HUDEP-2 (cell line): ENCODE data around the gene KLHL26.
A peak's percentile ranks its signal among the peaks of the same experiment; 100 is the strongest.

Source experiments
- DNase-seq, 76 experiments: peaks; one replicate each; lab custom pipeline; 2025; ENCODE audit not compliant: unreplicated experiment in 76 of 76; lab: John Stamatoyannopoulos, UW

The KLHL26 gene

DNA sequence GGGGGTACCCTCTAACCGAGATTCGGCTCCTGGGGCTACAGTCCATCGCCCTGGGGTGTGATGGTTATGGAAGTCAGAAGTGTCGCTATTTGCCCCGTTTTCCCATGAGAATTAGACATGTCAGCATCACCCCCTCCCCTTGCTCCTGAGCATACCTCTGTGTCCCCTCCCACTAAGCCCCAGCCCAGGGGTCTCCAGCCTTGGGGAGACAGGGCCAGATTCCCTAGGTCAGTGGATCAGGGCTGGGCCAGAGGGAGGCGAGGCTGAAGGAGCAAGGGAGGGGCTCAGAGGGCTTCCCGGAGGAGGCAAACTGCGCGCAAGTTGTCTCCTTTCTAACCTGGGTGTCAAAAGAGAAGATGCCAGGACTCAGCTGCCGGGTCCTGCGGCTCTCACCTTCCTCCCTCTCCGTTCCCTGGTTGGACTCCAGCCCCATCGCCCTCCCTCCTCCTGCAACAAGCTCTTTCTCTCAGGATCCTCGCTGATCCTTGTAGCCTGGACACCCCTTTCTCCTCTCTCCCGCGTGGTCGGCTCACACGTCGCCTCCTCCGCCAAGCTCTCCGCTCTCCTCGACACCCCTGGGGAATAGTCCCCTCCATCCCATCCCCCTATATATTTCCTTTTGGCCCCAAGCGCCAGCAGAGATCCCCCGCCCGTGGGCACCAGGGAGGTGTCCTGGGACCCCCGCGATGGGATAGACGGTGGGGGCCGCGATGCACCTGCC is 24.6 kb upstream of the KLHL26 start:
- DNase-seq = no peak

DNA sequence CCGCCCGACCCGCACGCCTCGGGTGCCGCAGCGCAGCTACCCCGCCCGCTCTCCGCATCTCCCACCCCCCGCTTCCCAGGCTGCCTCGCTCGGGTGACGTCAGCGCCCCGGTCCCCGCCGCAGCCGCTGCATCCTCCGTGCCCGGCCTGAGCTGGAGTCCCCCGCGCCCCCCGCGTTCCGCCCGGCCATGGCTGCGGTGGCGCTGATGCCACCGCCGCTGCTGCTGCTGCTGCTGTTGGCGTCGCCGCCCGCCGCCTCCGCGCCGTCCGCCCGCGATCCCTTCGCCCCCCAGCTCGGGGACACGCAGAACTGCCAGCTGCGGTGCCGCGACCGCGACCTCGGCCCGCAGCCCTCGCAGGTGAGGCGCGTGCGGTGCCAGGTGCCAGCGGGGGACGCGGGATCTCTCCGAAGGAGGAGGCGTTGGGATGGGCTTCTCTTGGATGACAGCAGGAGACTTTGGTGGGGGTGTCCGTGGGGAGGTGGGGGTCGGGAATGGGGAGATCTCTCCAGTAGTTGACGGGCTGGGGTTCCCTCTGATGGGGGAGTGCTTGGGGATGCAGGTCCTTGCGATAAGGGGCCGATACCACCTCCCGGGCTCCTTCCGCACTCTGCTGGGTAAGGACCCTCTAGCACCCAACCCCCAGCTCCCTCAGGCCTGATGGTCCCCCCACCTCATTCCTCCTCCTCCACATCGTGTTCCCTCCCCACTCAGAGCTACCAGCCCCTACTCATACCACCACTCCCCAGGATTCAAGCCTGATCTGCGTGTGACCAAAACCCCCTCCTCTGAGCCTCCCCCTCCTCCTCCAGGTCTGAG is 23.8 kb upstream of the KLHL26 start, which contains the start of gene TMEM59L:
TMEM59L (plus strand) TSS at position 99 of the 817 bp plus-strand sequence; CDS start at position 188, 89 bp downstream.
- DNase-seq = no peak

DNA sequence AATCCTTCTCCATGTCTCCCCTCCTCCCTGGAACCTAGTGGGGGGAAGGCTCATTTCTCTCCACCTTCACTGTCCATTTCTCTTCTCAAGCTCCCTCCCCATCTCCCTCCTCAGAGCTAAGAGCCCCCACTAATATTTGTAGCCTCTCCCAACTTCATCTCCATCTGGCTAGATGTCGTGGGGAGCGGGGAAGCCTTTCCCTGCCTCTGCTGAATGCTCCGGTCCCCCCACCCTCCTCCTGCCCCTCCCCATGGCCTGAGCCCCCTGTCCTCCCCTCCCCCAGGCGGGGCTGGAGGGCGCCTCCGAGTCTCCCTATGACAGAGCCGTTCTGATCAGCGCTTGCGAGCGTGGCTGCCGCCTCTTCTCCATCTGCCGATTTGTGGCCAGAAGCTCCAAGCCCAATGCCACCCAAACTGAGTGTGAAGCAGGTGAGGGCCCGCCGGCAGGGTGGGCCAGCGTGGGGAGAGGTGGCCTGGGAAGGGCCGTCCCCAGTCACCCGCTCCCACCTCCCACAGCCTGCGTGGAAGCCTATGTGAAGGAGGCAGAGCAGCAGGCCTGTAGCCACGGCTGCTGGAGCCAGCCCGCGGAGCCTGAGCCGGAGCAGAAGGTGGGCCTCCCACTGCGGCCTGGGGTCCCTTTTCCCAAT is 23.1 kb upstream of the KLHL26 start:
- no peak for DNase-seq

DNA sequence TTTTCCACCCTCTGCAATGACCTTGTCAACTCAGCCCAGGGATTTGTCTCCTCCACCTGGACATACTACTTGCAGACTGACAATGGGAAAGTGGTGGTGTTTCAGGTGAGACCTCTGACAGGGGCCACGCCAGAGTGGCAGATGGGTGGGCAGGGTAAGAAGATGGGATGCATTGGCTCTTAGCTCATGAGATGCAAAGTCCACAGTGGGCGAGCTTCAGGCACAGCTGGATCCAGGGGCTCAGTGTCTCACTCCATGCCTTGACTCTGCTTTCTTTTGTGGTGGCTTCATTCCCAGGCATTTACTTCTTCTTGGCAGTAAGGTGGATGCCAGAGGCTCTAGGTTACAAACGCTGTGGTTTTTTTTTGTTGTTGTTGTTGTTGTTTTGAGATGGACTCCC is 20.8 kb upstream of the KLHL26 start:
- no peak for DNase-seq

DNA sequence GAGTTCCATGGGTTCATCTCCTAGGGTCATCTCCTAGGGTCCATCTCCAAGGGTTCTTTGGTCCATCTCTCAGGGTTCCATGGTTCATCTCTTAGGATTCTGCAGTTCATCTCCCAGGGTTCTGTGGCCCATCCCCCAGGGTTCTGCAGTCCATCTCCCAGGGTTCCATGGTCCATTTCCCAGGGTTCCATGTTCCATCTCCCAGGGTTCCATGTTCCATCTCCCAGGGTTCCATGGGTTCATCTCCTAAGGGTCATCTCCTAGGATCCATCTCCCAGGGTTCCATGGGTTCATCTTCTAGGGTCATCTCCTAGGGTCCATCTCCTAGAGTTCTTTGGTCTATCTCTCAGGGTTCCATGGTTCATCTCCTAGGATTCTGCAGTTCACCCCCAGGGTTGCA is 19.3 kb upstream of the KLHL26 start:
- no peak for DNase-seq

DNA sequence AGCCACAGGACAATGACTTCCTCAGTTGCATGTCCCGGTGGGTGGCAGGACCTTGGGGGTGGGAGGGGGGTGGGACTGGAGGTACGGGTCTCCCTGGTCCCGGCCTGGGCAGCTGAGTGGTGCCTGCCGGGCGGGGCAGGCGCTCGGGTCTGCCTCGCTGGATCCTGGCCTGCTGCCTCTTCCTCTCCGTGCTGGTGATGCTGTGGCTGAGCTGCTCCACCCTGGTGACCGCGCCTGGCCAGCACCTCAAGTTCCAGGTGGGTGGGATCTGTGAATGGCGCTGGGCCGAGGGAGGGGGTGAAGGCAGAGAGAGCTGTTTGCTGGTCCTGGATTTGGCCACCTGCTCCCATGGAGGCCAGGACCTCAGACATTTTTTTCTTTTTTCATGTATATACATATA is 18.6 kb upstream of the KLHL26 start:
- DNase-seq = no peak

DNA sequence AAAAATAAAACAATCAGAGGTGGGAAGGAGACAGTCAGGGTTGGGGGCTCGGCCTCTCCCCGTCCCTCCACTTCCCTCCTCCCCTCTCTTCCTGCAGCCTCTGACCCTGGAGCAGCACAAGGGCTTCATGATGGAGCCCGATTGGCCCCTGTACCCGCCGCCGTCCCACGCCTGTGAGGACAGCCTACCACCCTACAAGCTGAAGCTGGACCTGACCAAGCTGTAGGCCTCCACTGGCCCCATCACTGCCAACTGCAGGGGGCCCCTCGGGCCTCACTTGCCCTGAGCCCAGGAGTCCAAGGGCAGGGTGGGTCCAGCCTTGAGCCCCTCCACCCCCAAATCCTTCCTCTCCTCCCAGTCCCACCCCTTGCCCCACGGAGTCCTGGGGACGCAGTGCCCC is 16.5 kb upstream of the KLHL26 start:
- no peak for DNase-seq

DNA sequence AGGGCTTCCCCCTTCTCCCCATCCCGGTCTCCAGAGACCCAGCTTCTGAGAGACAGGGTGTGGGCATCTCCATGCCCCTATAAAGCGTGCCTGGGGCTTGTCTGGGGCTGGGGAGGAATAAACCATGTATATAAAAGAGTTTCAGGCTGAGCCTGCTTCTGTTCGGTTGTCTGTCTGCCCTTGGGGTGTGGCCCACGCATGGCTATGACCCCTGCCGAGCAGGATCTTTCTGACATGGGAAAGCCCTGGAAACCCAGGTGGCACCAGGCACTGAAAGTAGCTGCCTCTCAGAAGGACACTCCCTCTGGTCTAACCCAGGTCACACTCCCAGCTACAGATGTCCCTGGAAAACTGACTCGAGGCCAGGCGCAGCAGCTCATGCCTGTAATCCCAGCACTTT is 15.9 kb upstream of the KLHL26 start:
- no peak for DNase-seq

DNA sequence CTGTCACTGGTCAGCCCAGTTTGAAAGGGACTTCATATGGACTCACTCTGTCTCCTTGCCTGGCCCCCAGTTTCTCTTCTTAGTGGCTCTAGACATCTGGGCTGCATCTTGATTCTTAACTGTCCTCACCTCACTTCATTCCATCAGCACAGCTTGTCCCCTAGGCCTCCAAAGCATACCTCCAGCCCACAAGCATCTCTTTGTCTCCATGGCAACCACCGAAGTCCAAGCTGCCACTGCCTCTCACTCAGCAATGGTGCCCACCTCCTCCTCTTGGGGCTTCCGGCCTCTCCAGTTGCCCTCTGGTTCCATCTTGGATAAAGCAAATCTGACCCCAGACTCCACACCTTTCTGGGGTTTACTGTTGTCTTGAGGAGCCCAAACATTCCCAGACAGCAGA is 9.9 kb upstream of the KLHL26 start:
- no peak for DNase-seq

DNA sequence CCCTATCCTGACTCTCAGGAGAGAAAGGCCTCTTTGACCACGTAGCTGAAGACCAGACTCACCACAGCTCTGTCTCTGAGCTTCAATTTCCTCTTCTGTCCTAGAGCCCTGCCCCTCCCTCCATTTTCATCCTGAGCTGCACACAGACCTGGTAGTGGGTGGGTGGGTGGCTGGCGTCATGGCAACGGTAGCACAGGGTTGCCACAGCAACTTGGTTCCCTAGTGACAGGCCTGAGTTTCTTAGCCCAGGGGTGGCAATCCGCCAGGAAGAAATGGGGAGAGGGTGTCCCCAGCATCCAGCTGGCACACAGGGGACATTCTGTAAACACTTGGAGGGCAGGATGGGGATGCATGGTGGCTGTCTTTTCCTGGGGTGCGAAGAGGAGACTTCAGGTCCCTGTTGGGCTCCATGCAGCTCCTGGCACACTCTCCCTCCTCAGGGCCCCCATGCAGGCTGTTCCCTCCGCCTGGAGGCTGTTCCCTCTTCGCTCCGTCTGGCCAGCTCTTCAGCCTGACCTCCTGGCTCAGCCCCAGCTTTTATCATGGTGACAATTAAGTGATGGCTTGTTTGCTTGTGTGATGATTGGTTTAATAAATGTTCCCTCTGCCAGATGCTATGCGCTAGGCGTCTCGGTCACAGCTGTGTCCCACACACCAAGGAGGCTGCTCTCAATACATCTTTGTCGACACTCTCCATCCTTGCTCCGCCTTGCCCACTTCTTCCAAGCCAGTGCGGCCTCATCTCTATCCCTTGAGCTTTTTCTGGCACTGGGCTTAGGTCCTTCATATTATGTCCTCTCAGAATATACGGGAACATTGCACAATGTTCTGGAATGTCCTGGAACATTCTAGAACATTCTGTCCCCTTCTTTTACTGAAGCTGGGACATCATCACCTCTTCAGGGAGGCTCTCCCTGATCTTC is 7.4 kb upstream of the KLHL26 start:
- no peak for DNase-seq

DNA sequence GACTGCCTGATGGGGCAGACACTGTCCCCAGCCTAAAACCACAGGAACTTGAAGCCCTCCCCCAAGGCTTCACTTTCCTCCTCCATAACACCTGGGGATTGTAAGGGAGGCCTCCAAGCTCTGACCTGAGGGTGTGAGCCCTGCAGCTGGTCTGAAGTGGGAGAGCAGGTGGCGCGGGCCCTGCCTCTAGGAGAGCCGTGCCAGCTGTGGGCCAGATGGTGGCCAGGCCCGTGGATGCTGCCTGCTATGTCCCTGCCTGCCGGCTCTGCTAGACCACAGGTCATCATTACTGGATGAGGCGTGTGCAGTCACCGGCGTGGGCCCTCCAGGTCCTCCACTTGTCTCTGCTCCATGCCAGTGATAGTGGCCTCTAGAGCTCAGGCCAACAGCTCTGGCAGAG is 3.5 kb upstream of the KLHL26 start:
- no peak for DNase-seq

DNA sequence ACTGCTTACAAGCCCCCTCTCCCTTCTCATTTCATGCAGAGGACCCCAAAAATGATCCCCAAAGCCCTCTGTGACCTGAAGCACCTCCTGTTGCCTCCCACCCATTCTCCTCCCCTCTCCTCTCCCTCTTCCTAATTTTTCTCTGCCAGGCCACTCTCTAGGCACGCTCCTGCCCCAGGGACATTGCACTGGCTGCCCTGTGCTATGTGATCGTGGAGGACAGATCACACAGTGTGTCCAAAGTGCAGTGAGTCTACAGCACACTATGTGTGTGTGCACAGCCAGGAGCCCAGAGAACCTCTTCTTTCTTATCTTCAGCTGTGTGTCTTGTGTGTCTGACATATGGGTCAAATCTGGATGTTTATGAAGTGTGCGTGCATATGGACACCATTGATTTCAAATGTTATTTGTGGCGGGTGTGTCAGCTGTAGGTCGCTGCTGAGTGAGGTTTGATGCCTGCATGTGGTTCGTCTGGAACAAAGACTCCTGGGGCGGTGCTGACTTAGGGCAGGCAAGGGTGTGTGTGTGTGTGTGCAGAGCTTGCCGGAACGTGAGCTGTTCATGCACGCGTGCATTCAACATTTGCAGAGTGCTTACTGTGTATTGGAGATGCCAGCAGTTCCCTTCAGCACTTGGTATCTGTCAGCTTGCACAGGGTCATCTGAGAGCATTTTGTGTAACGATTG is 2.1 kb upstream of the KLHL26 start:
- peak in 3 of 76 experiments; percentile 11 to 40 (median 17) for DNase-seq

DNA sequence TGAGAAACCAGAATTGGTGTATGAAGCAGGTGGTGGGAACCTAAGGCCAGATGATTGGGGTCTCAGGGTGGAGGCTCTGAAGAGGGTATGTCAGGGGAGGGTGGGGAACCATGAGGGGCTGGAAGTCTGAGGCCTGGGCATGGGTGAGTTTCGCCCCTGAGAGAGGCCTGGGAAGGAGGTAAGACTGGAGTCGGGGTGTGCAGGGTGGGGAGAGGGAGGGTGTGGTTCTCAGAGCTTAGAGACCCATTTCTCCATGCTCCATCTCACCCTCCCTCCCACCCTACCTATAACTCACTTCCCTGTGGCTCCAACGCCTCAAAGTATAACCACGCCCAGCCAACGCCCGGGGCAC is 1.0 kb upstream of the KLHL26 start:
- no peak for DNase-seq

DNA sequence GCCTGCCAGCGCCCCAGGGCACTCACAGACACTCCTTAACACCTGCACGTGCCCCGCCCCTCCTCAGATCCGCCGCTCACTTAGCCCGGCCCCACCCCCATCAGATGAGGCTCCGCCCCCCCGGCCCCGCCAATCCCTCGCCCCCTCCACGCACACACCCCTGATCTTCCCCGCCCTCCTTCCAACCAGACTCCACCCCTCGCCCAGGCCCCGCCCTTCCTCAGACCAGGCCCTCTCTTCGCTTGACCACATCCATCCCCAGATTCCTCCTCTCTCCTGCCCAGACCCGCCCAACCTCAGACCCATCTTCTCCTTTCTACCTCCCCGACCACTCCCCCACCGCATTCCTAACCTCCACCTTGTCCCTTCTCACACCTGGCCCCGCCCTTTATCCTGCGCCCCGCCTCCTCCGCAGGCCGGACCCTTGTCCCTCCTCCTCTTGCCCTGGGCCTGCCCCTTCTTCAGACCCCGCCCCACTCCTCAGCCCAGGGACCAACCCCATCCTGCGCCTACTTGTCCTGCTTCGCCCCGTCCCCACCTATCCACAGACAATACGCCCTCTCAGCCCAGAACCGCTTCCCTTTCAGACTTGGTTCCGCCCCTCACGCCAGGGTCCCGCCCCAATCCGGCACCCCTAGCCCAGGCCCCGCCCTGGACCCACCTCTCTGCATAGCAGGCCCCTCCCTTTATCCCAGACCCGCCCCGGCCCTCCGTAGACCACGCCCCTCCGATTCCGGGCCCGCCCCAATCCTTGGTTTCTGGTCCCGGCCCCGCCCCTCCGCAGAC is 452 bp upstream of the KLHL26 start:
- peak; percentile 79 to 100 (median 98) for DNase-seq

DNA sequence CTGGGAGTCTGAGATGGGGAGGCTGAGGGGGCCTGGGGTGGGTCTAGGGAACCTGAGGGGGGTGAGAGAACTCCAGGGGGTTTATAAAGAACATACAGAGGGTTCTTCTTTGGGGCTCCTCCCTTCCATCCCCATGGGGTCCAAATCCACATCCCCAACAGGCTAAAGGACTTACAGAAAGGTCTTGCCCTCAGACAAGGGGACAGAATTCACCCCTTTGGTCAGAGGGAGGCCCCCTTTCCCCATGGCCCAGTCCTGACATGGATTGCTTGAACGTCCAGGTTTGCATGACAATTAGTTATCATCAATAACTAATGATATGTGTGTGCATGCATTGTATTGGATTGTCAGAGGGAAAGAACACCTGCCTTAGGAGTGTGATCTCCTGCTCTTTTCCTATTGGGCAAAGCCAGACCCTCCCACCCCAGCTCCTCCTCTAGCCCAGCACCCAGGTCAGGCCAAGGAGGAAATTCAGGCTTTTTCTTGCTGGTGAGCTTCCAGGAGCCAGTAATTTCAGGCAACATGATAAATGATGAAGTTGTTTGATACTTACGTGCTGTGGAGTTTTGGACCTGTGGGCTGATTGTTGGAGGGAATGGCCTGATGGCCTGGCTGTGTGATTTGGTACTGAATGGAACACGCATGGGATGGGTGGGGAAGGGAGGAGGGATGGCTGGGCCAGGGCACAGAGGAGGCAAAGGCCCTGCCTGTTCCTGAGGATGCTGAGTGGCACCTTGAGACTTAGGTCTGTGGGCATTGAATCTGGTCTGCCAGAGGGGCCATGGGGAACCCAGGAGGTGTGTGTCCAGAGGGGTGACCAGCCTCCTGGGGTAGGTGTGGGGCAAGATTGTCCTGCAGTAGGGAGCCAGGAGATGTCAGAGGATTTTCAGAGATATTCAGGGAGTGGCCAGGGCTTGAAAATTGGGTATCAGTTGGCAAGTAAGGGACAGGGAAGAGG is 1.1 kb downstream of the KLHL26 start:
- DNase-seq = peak in 4 of 76 experiments; percentile 12 to 34 (median 17)

DNA sequence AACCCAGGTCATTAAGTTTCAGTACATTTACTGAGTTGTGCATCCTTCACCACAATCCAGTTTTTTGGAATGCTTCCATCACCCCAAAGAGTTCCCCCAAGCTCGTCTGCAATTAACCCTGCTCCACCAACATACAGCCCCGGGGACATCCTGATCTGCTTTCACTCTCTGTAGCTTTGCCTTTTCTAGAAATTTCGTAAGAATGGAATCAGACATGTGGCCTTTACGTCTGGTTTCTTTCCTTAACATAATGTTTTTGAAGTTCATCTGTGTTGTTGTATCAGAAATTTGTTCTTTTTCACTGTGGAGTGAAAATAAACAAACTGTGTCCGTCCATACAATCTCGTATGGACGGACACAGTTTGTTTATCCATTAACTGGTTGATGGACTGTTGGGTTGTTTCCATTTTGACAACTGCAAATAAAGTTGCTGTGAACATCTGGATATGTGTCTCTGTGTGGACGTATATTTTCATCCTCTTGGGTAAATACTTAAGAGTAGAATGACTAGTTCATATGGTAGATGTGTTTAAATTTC is 2.9 kb downstream of the KLHL26 start:
- DNase-seq = no peak

DNA sequence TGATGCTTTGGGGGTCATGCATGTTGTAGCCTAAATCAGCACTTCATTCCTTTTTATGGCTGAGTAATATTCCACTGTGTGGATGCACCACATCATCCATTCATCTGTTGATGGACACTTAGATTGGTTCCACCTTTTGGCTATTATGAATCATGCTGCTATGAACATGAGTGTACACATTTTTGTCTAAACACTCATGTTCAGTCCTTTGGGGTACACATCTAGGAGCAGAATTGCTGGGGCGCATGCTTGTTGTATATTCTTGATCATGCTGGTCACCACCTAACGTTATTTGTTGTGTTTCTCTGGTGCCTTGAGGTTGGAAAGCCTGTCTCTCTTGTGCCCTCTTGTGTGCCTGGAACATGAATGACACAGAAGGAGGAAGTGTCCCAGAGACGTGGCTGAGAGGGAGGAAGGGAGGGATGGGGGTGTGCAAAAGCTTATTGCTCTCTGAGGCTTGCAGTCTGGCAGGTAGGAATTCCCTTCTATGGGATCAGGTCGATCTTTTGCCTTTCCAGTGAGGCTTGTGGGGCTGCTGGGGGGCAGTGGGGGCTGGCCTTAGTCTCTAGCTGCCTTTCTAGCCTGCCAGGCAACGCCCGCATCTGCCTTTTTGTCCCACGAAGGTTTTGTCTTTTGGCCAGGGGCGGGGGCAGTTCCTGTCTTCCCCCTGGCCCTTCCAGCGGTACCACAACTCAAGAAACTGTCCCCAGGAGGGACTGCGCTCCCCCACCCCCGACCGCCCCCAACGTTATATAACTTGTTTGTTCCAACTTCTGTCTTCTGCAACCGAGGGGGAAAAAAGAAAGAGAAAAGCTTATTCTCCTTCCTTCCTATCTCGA is 7.6 kb downstream of the KLHL26 start:
- DNase-seq = peak in 15 of 76 experiments; percentile 13 to 44 (median 28)
